ENCODE results near the gene JAZF1.

The JAZF1 gene

GRCh38 chr7:28211006-28211405 is 30.4 kb upstream of the JAZF1 start (continued):
- TF ChIP-seq BACH2 (CRISPR knock-in tag; IDR thresholded peaks at IDR 0.05; ENCODE audit: borderline replicate concordance): no peak
- no peak for TF ChIP-seq ISL1 (CRISPR knock-in tag; IDR thresholded peaks at IDR 0.05)
- TF ChIP-seq PPARA (CRISPR knock-in tag; IDR thresholded peaks at IDR 0.05; ENCODE audit: borderline replicate concordance): no peak

GRCh38 chr7:28208506-28208905 is 27.9 kb upstream of the JAZF1 start:
- no peak for ATAC-seq
- TF ChIP-seq, protein P1, sequence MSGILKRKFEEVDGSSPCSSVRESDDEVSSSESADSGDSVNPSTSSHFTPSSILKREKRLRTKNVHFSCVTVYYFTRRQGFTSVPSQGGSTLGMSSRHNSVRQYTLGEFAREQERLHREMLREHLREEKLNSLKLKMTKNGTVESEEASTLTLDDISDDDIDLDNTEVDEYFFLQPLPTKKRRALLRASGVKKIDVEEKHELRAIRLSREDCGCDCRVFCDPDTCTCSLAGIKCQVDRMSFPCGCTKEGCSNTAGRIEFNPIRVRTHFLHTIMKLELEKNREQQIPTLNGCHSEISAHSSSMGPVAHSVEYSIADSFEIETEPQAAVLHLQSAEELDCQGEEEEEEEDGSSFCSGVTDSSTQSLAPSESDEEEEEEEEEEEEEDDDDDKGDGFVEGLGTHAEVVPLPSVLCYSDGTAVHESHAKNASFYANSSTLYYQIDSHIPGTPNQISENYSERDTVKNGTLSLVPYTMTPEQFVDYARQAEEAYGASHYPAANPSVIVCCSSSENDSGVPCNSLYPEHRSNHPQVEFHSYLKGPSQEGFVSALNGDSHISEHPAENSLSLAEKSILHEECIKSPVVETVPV (CRISPR knock-in tag; IDR thresholded peaks at IDR 0.05): no peak
- TF ChIP-seq CSDC2 (CRISPR knock-in tag; IDR thresholded peaks at IDR 0.05) (no peak), RARB (CRISPR knock-in tag; IDR thresholded peaks at IDR 0.05) (no peak), TOX (CRISPR knock-in tag; IDR thresholded peaks at IDR 0.05; ENCODE audit: borderline replicate concordance) (no peak), ISL1 (CRISPR knock-in tag; IDR thresholded peaks at IDR 0.05) (no peak), TCF4 (CRISPR knock-in tag; IDR thresholded peaks at IDR 0.05; ENCODE audit: borderline replicate concordance) (no peak), TSHZ2 (CRISPR knock-in tag; IDR thresholded peaks at IDR 0.05) (no peak), ZC3H10 (CRISPR knock-in tag; IDR thresholded peaks at IDR 0.05) (no peak), GLIS3 (CRISPR knock-in tag; IDR thresholded peaks at IDR 0.05) (no peak), ZFP30 (CRISPR knock-in tag; IDR thresholded peaks at IDR 0.05) (no peak), ZFP3 (CRISPR knock-in tag; IDR thresholded peaks at IDR 0.05) (no peak), POU6F1 (CRISPR knock-in tag; IDR thresholded peaks at IDR 0.05; ENCODE audit: borderline replicate concordance, low read depth) (no peak)
- TF ChIP-seq, protein P2, sequence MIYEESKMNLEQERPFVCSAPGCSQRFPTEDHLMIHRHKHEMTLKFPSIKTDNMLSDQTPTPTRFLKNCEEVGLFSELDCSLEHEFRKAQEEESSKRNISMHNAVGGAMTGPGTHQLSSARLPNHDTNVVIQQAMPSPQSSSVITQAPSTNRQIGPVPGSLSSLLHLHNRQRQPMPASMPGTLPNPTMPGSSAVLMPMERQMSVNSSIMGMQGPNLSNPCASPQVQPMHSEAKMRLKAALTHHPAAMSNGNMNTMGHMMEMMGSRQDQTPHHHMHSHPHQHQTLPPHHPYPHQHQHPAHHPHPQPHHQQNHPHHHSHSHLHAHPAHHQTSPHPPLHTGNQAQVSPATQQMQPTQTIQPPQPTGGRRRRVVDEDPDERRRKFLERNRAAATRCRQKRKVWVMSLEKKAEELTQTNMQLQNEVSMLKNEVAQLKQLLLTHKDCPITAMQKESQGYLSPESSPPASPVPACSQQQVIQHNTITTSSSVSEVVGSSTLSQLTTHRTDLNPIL (CRISPR knock-in tag; IDR thresholded peaks at IDR 0.05; ENCODE audit: low read depth): no peak

GRCh38 chr7:28207486-28208158 is 27.0 kb upstream of the JAZF1 start:
- no peak for ATAC-seq
- TF ChIP-seq BACH2 (CRISPR knock-in tag; IDR thresholded peaks at IDR 0.05; ENCODE audit: borderline replicate concordance) (no peak), ZFP3 (CRISPR knock-in tag; IDR thresholded peaks at IDR 0.05) (no peak), OSR1 (CRISPR knock-in tag; IDR thresholded peaks at IDR 0.05) (no peak), ZFP30 (CRISPR knock-in tag; IDR thresholded peaks at IDR 0.05) (no peak), GLIS3 (CRISPR knock-in tag; IDR thresholded peaks at IDR 0.05) (no peak), ESRRG (CRISPR knock-in tag; IDR thresholded peaks at IDR 0.05) (no peak), ZC3H10 (CRISPR knock-in tag; IDR thresholded peaks at IDR 0.05) (no peak), ISL1 (CRISPR knock-in tag; IDR thresholded peaks at IDR 0.05) (no peak), ZNF70 (CRISPR knock-in tag; IDR thresholded peaks at IDR 0.05) (no peak), POU6F1 (CRISPR knock-in tag; IDR thresholded peaks at IDR 0.05; ENCODE audit: borderline replicate concordance, low read depth) (no peak), TOX (CRISPR knock-in tag; IDR thresholded peaks at IDR 0.05; ENCODE audit: borderline replicate concordance) (no peak), TCF4 (CRISPR knock-in tag; IDR thresholded peaks at IDR 0.05; ENCODE audit: borderline replicate concordance) (no peak), ZNF565 (CRISPR knock-in tag; conservative IDR thresholded peaks at IDR 0.05; ENCODE audit: low read depth) (no peak), CSDC2 (CRISPR knock-in tag; IDR thresholded peaks at IDR 0.05) (no peak)
- TF ChIP-seq, protein P2 (CRISPR knock-in tag; IDR thresholded peaks at IDR 0.05; ENCODE audit: low read depth): no peak
- TF ChIP-seq, protein P3, sequence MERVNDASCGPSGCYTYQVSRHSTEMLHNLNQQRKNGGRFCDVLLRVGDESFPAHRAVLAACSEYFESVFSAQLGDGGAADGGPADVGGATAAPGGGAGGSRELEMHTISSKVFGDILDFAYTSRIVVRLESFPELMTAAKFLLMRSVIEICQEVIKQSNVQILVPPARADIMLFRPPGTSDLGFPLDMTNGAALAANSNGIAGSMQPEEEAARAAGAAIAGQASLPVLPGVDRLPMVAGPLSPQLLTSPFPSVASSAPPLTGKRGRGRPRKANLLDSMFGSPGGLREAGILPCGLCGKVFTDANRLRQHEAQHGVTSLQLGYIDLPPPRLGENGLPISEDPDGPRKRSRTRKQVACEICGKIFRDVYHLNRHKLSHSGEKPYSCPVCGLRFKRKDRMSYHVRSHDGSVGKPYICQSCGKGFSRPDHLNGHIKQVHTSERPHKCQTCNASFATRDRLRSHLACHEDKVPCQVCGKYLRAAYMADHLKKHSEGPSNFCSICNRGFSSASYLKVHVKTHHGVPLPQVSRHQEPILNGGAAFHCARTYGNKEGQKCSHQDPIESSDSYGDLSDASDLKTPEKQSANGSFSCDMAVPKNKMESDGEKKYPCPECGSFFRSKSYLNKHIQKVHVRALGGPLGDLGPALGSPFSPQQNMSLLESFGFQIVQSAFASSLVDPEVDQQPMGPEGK (CRISPR knock-in tag; IDR thresholded peaks at IDR 0.05; ENCODE audit: borderline replicate concordance): no peak
- TF ChIP-seq, protein P1 (CRISPR knock-in tag; IDR thresholded peaks at IDR 0.05): no peak
